ENCODE data around the gene CIB1.
A peak's percentile ranks its signal among the peaks of the same experiment; 100 is the strongest.
"Not testable (repeated sequence)": the region's sequence is repeated elsewhere in the genome, so short reads cannot be mapped to it uniquely, and the experiment has no call there.

The CIB1 gene

DNA sequence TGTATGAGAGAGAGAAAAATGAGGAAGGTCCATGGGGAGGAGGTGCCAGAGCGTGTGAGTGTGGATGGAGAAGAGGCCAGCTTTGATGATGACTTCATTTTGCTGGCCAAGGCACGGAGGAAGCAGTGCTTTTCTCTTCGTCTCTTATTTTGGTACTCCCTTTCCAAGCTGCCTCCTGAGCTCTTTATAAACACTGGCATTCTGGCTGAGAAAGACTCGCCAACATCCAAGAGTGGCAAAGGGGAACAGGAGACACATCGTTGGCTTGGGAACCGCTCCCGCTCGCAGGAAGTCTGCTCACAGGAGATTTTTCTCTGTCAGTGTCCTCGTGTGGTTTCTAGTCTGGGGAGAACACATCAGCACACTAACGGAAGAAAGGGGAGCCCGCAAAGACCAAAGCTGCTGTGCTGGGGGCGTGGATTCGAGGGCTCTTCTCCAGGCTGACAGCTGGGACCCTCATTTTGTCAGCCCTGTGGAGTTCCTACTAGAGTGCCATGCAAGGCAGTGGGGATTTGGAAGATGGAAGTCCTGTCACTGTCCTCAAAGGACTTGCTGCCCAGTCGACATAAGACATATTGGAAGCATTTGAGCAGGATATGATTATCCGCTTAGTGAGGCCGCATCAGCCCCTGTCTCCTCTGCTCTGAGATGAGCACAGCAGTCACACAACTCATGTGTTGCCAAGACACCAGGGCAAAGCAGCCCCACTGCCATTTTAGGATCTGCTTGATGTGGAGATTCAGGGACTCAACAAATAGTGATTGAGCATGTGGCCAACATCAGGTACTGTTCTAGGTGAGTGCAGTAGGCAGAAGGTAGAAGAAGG lies 40.6 kb downstream of the CIB1 start:
- DNase-seq (ENCODE audit: low spot score), result no peak

GRCh38 chr15:90191794-90192509 lies 41.8 kb downstream of the CIB1 start:
- peak; percentile 74 for DNase-seq (ENCODE audit: low spot score)

- DNase-seq (ENCODE audit: low spot score), result no peak
These were observed 42.4 kb downstream of the CIB1 start for GRCh38 chr15:90191344-90191687.

DNA sequence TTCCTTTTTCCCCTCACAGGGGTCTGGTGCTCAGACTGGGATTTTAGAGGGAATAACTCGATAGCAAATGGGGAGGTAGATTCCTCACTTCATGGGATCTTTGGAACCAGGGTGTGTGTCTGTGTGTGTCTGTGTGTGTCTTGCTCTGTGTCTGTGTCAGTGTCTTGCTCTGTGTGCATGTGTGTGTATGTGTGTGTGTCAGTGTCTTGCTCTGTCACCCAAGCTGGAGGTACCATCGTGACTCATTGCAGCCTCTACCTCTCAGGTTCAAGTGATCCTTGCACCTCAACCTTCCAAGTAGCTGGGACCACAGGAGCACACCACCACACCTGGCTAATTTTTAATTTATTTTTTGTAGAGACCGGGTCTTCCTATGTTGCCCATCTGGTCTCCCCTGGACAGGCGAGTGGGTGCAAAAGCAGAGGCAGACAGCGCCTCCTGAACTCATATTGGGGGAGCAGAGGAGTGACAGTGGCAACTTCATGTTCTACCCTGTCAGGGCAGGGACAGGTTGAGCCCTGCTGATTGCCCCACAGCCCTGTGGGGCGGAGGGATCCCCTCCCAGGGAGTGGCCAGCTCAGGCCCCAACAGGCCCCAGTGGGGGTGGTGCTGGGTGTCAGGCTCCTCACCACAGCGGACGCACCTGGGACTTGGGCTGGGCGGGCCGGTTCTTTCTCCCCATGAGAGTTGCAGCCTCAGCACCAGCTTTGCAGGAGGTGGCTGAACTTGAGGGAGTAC lies 43.0 kb downstream of the CIB1 start:
- DNase-seq (ENCODE audit: low spot score), result no peak

DNA sequence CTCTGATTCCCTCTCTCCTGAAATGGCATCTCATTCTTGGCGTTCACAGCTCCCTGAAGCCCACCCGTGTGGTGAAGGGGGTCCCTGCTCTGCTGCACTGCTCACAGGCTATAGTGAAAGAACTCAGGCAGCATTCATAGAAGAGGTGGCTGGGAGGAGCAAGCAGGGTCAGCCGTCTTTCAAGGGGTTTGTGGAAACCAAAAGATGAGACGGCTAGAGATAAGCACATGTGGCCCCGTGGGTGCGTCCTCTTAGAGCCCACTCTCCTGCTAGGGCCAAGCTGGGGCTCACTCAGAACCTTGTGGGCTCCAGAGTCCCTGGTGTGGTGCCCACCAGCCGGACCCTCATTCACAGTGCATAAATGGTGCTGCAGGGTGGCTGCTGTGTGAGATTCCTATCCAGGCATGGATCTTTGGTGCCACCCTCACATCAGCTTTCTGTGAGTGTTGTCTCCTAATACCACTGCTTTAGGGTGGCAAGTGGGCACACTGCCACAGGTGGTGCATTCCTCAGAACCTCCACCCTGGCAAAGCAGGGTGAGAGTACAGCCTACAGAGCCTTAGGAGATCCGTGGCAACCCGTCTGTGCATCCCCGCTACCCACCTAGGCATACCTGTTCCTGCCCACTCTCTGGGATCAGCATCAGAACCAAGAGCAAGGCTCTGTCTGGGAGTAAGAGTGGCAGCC lies 43.8 kb downstream of the CIB1 start:
- DNase-seq (ENCODE audit: low spot score), result no peak

DNA sequence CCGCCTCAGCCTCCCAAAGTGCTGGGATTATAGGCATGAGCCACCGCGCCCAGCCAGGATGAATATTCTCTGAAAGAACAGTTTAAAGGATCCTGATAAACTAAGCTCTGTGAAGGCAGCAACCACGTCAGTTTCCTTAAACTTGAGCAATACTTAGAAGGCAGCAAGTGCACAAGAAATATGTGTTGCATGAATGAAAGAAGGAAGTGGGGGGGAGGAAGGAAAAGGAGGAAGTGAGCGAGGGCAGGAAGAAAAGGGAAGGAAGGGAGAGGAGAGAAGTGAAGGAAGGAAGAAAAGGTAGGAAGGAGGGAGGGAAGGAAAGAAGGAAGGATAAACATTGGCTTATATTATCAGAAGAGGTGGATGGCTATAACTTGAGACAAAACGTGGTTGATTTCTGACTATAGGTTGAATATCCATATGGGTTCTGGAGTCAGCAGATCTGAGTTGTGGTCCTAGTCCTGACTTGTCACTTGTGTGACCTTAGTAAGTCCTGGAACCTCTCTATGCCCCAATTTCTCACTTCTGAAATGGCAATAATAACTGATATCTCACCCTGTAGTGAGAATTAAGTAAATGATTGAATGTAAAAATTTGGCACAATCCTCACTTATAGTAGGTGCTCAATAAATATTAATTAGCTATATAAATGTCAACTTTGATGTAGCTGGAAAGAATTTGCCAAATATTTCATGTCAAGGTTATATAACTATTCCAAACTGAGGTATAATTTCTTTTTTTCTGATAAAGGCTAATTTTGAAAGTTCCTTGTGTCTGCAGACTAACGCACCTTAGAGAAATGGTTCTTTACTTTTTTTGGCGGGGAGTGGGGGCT lies 44.6 kb downstream of the CIB1 start:
- DNase-seq (ENCODE audit: low spot score), result no peak

GRCh38 chr15:90188065-90188464 lies 45.7 kb downstream of the CIB1 start:
- DNase-seq (ENCODE audit: low spot score), result not testable (repeated sequence)

DNA sequence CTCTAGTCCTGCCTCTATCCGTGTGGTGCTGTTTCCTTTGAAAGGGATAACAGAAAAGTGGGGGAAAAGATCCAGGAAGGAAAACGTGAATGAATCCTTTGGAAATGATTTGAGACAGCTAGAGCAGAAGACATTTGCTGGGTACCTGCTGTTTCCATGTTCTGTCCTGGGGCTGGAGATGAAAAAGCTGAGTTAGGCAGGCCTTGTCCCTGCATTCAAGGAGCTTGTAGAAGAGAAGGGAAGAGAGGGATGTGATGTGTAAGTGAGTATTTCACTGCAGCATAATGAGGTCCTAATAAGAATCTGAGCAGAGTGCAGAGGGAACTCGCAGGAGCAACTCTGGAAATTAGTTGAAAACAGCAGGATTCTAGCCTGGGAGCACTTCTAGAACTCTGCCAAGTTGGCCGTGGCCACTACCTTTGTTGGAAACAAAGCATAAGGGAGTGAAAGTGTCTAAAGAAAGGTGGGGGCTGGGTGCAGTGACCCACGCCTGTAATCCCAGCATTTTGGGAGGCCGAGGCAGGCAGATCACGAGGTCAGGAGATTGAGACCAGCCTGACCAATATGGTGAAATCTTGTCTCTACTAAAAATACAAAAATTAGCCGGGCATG lies 46.4 kb downstream of the CIB1 start:
- no peak for DNase-seq (ENCODE audit: low spot score)

GRCh38 chr15:90184786-90185704 lies 48.7 kb downstream of the CIB1 start:
- no peak for DNase-seq (ENCODE audit: low spot score)

GRCh38 chr15:90184119-90184785 lies 49.5 kb downstream of the CIB1 start:
- no peak for DNase-seq (ENCODE audit: low spot score)

DNA sequence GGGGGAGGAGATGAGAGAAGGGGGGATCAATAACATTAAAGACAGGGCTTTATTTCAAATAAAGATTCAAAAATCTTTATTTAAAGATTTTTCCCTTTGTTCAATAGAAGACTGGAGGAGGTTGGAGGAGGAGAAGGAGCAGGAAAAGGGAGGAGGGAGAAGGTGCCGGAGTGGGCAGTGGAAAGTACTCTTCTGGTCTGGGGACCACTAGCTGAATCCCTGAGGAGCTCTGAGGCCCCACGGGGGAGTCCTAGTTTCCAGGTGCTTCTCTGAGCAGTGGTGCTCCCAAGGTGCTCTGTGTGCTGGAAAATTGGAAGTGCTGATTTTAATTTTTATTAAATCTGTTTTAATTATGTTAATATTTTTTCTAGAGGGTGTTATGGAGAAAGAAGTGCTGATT lies 52.0 kb downstream of the CIB1 start:
- no peak for DNase-seq (ENCODE audit: low spot score)

Measured in left forelimb (tissue), 1 donor.